NCI-H526 treated with DMSO at 0.1 percent for 48 hours (cell line): ENCODE data around the gene NSRP1.
A peak's percentile ranks its signal among the peaks of the same experiment; 100 is the strongest.
"Not testable (repeated sequence)": the region's sequence is repeated elsewhere in the genome, so short reads cannot be mapped to it uniquely, and the experiment has no call there.

Source experiments
- DNase-seq: peaks from one replicate; lab custom pipeline; 2025; lab: John Stamatoyannopoulos, UW

NSRP1 gene, protein sequence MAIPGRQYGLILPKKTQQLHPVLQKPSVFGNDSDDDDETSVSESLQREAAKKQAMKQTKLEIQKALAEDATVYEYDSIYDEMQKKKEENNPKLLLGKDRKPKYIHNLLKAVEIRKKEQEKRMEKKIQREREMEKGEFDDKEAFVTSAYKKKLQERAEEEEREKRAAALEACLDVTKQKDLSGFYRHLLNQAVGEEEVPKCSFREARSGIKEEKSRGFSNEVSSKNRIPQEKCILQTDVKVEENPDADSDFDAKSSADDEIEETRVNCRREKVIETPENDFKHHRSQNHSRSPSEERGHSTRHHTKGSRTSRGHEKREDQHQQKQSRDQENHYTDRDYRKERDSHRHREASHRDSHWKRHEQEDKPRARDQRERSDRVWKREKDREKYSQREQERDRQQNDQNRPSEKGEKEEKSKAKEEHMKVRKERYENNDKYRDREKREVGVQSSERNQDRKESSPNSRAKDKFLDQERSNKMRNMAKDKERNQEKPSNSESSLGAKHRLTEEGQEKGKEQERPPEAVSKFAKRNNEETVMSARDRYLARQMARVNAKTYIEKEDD

DNA sequence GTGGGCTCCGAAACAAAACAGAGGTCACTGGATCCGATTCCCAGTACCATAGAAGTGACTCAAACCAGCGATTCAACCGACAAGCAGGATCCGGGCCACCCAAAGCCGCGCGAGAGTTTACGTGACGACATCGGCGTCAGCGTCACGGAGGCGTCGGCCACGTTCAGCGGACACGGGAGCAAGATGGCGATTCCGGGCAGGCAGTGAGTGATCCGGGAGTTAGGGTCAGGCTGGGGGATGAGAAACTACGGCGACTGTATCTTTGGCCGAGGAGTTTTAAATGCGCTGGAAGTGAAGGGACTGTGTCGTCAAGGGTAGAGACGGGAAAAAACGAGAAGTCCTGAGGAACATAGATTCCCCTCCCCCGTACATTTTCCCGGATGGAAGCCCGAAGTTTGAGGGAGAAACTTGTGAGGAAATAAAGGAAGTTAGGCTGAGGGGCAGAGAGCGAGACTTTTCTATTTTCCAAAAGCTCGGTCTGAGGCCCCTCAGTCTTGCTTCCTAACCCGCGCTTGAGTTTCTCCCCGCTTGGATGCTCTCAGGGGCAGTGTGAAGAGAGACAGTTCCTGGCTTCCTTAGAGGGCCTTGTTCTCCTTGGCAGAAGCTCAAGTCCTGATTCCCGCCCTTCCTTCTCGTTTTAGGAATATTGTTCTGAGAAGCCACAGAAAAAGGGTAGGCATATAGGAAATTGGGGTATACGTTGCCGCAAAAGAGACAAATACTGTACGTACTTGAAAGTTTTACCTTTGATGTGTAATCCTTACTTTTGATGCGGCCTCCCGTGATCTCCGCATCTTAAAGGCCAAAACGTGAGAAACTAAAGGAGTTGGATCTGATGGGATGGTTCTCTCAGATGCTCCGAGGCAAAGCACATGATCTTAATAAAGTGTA lies at the start of gene NSRP1:
Gene NSRP1 (plus strand): TSS at position 156 of the 891 bp plus-strand sequence. CDS start 28 bp downstream, at position 184.
- peak; percentile 94 for DNase-seq

DNA sequence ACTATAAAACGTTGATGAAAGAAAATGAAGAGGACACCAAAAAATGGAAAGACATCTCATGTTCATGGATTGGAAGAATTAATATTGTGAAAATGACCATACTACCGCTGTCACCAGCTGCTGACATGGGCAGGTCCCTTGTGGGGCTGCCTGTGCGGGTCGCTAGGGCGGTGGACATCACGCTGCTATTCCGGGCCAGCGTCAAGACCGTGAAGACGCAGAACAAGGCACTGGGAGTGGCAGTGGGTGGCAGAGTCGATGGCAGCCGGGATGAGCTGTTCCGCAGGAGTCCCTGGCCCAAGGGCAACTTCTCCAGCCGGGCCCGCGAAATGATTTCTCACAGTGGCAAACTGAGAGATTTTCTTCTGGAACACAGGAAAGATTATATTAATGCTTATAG lies 48.2 kb upstream of the NSRP1 start:
- DNase-seq, result no peak

DNA sequence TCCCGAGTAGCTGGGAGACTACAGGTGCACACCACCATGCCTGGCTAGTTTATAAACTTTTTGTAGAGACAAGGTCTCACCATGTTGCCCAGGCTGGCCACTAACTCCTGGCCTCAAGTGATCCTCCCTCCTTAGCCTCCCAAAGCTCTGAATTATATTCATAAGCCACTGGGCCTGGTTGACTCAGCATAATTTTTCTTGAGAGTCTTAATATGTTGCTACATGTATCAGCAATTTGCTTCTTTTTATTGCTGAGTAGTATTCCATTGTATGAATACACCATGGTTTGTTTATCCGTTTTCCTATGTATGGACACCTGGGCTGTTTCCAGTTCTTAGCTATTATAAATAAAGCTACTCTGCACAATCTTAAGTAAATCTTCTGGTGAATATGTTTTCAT lies 42.4 kb upstream of the NSRP1 start:
- no peak for DNase-seq

DNA sequence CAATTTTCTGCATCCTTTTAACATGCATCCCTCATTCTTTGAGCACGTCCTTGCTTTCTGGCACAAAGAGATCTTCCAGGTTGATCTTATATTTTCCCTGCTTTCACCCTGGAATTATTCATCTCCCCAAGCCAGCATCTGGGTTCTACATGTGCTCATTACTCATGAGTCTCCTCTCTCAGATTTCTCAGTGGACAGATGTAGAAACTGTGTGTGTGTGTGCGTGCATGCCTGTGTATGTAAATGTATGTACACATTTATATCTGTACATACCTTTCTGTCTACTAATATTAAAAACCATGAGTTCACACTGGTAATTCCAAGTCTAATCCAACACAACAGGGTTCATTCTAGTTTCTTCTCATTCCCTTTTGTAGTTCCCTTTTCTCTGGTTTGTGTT lies 41.9 kb upstream of the NSRP1 start:
- no peak for DNase-seq

DNA sequence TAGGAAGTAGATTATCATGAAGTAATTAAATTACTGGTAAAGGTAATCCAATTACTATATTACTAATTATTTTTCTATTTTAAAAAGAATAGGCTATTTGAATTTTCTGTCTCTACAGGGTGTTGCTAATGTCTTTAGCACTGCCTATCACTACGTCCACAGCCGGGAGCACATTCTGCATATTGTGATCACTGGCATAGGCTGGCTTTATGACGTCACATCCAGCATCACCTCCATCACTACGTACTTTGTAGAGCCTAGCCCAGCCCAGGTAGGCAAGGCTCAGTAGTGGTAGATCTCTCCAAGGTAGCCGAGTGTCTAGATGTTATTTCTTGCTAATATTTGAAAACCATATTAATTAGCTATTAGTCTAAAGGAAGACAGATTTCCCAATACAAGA lies 33.8 kb upstream of the NSRP1 start:
- DNase-seq, result no peak

DNA sequence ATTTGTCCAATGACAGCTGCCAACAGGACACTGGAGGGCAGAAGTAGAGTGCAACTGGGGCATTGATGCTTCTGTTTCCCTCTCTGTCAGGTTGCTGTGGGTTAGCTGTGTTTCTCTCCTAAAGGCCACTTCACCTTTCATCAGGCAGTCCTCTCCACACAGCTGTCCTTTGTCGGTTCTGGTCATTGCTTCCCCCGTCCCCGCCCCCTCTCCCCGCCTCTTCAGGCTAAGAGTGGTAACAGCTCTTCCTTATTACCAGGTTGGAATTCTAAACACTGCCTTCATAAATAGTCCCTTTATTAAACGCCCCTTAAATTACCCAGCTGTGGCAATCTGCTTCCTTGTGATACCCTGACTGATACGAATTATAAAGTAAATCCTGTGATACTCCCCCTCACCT lies 31.8 kb upstream of the NSRP1 start:
- no peak for DNase-seq

DNA sequence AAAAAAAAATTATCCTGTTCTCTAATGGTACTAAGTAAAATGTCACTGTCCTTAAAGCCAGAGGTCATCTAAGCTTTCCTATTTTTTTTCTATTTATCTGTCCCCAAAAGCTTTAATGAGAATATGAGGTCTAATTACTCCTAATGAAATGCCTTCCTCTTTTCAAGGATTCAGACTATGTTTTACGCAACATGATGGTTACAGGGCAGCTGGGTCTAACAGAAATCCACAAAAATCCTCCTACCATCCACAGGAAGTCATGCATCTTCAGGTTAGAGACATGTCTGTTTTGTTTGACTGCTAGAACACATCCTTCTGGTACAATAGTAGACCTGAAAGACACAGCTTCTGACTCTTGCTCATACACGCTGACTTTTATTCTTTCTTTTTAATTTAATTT lies 29.7 kb upstream of the NSRP1 start:
- no peak for DNase-seq

DNA sequence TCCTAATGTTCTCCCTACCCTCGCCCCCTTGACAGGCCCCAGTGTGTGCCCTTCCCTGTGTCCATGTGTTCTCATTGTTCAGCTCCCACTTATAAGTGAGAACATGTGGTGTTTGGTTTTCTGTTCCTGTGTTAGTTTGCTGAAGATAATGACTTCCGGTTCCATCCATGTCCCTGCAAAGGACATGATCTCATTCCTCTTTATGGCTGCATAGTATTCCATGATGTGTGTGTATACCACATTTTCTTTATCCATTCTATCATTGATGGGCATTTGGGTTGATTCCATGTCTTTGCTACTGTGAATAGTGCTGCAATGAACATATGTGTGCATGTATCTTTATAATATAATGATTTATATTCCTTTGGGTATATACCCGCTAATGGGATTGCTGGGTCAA lies 29.2 kb upstream of the NSRP1 start:
- not testable (repeated sequence) for DNase-seq

DNA sequence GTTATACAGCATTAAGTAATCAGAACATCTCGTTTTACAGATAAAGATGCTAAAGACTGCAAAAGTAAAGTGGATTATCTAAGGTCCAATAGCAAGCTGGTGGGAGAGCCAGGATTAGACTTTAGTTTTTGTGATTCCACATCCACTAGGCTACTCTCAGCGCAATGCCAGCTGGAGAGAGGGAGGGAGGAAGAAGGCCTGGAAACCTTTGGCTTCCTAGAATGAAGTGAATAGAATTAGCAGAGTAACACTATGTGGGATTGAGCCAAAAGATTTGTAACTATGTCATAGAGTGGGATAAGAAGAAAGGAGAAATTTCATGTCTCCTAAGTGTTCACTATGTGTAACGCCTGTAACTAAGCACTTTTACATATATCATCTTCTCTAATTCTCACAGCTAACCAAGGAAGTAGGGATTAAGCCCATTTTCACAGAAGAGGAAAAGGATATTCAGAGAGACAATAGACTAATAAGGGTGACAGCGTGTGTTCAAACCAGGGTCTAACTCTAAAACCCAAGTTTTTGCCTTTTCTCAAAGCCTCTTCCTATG lies 25.4 kb upstream of the NSRP1 start:
- DNase-seq, result no peak

DNA sequence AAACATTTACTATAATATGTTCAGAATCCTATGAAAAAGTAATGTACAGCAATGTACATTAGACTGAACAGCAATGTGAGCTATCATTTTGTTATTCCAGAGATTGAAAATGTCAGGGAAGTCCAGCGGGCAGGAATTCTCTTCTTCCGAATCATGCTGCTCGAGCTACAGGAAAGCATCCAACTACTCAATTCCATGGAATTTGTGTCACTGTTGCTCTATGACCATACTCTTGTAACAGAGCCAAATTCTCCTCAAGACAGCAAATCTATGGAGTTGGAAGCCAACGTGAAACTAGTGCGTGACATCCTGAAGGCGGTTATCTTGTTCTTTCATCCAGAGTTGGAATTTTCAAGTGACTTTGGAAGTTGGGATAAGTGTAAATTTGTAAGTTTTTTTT lies 24.8 kb upstream of the NSRP1 start:
- DNase-seq, result no peak

DNA sequence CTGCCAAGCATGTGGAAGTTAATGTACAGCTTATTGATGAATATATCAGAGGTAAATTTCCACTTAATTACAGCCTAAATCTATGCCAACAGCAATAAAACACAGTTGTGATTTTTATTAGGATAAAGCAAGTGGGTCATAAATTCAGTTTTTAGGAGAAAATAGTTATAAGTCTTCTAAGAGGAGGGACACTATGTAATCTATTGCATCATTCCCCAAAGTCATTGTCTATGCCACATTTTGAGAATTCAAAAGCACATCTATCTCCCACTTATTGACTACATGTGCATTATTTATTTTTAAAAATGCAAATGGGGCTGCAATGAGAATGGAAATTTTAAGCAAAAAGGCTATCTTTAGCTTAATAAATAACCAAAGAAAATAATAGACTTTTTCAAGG lies 23.7 kb upstream of the NSRP1 start:
- no peak for DNase-seq

DNA sequence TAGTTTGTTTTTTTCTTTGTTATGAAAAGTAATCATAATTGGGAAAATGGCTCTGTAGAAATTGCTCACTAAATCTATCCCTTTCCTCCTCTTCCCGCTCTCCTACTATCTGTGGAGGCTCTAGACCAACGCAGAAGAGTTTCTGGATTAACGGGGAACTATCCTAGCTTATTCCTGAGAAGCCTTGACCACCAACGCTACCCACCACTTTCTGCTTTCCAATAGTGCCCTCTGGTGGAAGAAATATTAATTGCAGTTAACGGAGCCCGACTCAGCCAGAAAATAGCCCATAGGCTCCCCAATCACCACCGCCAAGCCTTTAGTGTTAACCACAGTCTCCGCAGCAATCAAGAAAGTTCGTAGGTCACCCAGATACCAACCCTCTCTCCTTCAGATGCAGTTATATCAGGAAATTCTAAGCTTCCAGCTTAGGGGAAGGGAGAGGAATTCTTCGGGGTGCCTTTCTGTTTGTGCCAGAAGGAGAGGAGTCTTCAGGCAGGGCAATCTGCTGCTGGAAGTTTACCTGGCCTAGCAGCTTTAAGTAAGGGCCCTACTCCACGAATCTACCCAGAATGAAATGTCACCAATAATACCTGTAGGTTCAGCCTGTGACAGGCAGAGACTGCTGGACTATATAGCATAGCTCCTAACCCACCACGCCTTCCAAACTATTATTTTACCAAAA lies 23.0 kb upstream of the NSRP1 start:
- DNase-seq, result peak; percentile 66

DNA sequence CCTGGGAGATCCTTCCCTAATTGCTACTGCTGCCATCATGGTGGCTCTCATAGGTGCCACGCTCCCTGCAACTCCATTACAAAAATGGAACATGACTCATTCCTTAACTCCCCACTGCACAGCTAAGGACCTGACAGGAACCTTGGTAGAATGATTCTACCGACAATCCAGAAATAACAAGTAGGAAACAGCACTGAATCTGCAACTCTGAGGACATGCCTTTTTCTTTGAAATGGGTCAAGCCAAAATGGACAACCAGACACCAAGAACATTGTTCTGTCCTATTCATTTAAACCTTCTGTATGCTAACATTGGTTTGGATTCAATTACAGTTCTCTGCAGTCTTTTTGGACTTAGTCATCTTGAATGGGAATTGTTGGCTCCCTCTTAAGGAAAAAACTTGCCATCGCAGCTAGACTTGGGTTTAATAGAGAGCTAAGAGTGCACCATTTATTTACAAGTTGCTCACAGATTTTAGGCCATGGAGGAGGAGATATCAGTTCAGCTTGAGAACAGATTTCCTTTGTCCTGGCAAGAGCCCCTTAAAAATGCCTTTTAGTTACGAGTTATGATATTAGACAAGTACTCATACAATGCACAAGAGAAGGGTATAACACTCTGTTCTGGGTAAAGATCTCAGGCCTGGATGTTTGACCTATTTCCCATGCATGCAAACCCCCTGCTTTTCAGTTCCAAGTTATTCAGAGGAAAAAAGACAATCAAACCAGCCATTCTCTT lies 20.9 kb upstream of the NSRP1 start:
- DNase-seq, result peak; percentile 53

DNA sequence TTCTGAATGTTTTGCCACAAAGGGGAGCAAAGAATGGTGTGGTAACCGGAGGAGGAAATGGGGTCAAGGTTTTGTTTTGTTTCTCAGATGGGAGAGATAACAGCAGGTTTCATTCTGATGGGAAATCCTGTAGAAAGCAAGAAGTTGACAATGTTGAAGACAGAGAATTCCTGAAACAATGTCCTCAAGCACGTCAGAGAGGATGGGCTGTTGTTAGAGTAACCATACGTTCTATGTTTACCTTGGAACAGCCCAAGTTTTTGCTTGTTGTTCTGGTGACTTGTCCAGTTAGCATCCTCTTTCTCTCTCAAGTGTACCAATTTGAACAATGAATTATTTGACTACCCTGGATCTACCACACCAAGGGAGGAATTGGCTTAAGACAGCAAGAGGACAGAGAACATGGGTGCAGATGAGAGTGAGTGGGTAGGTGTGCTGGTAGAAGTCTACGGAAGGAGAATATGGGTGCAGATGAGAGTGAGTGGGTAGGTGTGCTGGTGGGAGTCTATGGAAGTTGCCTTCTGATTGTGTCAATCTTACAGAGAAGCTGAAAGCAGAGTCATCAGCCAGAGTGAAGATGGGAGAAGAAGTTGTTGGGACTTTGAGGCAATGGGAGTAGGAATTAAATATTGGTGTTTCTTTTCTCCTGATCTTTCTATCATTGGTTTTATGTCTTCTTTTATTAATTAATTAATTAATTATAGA lies 14.8 kb upstream of the NSRP1 start:
- DNase-seq, result no peak

DNA sequence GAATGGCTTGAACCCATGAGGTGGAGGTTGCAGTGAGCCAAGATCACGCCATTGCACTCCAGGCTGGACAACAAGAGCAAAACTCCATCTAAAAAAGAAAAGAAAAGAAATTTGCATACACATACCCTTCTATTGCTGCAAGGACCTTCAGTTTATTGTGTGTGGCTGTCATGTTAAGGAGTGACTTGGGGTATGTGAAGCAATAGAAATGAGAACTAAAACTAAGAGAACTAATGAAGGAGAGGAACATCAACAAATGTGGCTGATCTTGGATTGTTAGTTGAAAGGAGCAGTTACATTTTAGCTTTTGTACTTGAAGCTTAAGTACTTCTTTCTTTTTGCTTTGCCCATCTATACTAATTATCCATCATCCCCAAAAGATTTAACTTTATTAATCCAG lies 12.7 kb upstream of the NSRP1 start:
- DNase-seq, result no peak

DNA sequence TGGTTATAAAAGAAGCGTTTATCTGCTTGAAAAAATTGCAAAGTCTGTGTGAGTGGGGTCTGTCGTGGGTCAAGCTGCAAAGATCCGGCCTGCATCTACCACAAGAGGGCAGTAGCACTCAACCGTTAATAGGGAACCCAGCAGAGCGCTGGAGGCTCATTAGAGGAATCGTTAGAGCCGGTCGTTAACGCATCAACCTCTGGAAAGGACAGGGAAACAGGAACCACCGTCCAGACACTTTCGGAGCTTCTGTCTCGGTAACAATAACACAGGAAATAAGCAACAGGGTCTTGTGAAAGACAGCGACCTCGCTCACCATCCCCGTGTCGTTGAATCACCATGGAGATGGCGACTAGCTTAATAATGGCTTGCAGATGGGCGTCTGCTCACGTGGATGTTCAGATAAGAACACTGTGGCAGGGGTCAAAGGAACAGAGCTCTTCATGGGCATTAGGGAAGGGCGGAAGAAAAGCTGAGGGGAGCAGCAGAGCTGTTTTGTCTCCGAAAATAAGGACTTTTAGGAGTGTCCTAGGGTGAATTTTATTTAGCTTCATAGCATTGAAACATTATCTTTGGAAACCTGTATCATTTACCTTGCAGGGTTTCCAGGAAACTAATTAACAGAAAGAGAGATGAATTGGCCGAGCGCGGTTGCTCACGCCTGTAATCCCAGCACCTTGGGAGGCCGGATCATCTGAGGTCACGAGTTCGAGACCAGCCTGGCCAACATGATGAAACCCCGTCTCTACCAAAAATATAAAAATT lies 11.9 kb upstream of the NSRP1 start:
- peak; percentile 86 for DNase-seq

DNA sequence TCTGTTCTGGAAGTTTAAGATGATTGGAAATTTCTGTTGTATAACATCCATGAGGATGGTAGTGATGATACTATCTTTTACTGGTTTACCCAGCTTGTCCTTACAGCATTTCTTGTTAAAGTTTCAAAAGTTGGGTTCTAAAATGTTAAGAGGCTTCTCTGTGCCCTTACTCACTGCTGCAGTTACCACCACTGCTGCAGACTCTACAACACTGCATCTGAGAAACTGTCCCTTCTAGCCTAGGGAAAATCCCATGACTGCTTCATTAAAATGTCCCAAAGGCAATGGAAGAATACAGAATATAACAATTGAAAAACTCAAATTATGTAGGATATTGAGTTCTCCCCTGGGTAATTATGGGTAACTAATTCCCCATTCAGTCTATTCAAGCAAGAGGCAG lies 3.8 kb upstream of the NSRP1 start:
- DNase-seq, result no peak

DNA sequence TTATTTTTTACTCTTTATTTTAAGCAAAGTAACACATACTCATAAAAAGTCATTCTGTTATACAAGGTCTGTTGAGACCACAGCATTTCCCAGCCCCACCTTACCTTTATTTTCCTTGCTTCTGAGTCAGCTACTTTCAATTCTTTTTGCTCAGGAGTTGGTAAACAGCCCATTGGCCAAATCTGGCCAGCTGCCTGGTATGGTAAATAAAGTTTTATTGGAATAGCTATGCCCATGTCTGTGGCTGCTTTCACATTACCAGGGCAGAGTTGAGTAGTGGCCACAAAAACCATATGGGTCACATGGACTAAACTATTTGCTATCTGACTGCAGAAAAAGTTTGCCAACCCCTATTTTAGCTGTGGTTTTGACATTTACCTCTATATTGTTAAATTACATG lies 3.4 kb upstream of the NSRP1 start:
- no peak for DNase-seq

DNA sequence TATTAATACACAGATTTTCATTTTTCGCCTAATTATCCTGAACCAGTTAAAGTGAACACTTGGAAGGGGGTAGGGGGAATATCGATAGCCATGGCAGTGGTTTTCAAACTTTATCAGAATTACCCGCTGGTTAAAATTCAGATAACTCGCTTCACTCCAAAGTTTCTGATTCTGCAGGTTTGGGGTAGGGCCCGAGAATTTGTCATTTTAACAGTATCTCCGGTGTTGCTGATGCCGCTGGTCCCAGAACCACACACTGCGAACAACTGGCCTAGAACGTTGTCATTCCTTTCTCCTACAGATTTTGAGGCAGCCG lies 313 bp upstream of the NSRP1 start:
- no peak for DNase-seq

DNA sequence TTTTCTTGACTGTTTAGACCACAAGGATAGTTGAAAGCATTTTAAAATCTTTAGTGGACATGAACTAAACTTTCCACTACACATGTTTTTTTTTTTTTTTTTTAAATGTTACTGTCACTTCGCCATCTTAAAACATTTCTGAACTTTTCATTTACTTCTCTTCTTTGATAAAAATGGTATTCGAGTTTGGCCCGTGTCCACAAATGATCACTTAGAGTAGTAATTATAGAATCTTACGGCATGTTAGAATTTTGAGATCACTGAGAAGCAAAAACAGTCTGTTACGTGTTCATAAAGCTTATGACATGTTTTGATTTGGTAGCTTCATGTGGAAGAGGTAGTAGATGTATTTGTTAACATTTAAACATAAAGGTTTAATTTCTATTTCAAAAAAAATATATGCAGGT lies 1.1 kb downstream of the NSRP1 start:
- no peak for DNase-seq
